Peyer's patch (tissue), 4 donors: ENCODE results near the gene MAML2. TPM values are rescaled to one million over a fixed set of nuclear protein-coding genes. Genes with fewer than 3 reads are reported as not detected.

Experiments
- DNase-seq, 3 donors: peaks; one replicate each; pipeline ENCODE4 v3.0.0-alpha.2; 2017 to 2019
- H3K27ac ChIP-seq, 4 donors: fragments of 200-600 bp; sonication (generic); one replicate each; pipeline ENCODE4 v1.5.1; 2016 to 2019
- H3K27me3 ChIP-seq, 2 donors: fragments of 200-600 bp; sonication (generic); one replicate each; pipeline ENCODE4 v1.5.1; 2019
- H3K36me3 ChIP-seq, 3 donors: fragments of 200-600 bp; sonication (generic); one replicate each; pipeline ENCODE4 v1.5.1; 2016 to 2019
- H3K4me1 ChIP-seq, 4 donors: fragments of 200-600 bp; sonication (generic); one replicate each; pipeline ENCODE4 v1.5.1; 2016 to 2019
- H3K4me3 ChIP-seq, 4 donors: fragments of 200-600 bp; sonication (generic); 1 replicate in 3 of 4; 2 replicates in 1 of 4; pipeline ENCODE4 v1.5.1; 2016 to 2019; ENCODE audit warnings: mild to moderate bottlenecking in 1 of 4
- H3K9me3 ChIP-seq, 4 donors: fragments of 200-600 bp; sonication (generic); one replicate each; pipeline ENCODE4 v1.5.1; 2016 to 2019; ENCODE audit warnings: mild to moderate bottlenecking in 1 of 4
- CTCF ChIP-seq, 6 experiments: fragments of 450-650 bp in 4 of 6; fragments of 200-600 bp in 2 of 6; sonication (generic) in 1 of 6; IDR thresholded peaks; one replicate each; pipeline ENCODE4 v1.5.1; 2017 to 2019; ENCODE audit warnings: antibody characterized with exemption in 6 of 6, mild to moderate bottlenecking in 3 of 6, moderate library complexity in 1 of 6
- POLR2A ChIP-seq, 2 donors: fragments of 450-650 bp; IDR thresholded peaks; one replicate each; pipeline ENCODE4 v1.5.1; 2017; ENCODE audit warnings: antibody characterized with exemption in 2 of 2, mild to moderate bottlenecking in 2 of 2, moderate library complexity in 2 of 2
- total RNA-seq, 4 donors: library from RNA; depleted of rRNA; stranded (reverse); fragments of >200 nt; gene quantifications; one replicate each; pipeline ENCODE4 v1.1.0, GENCODE V29; 2016

The MAML2 gene
- total RNA-seq, 4 donors from 2014 or later, result 8.4 to 60.2 (median 22.7) TPM

GRCh38 chr11:96015906-96016565 is 327.0 kb downstream of the MAML2 start:
- TF ChIP-seq CTCF (IDR thresholded peaks at IDR 0.05) (no peak), POLR2A (IDR thresholded peaks at IDR 0.05) (no peak)

GRCh38 chr11:96014217-96014616 is 328.8 kb downstream of the MAML2 start:
- DNase-seq, result peak in 1 of 3 donors; percentile 22
- H3K27me3 ChIP-seq, result no peaks in the 10 kb centered on the region
- no peaks in the 10 kb centered on the region for H3K9me3 ChIP-seq
- no peak for TF ChIP-seq CTCF (IDR thresholded peaks at IDR 0.05)
- no peak for TF ChIP-seq POLR2A (IDR thresholded peaks at IDR 0.05)
- no peak overlapping the region for H3K4me3 ChIP-seq
- no peaks in the 10 kb centered on the region for H3K36me3 ChIP-seq
- H3K27ac ChIP-seq, result peak overlapping the region in 2 of 4 donors; percentile 40 to 70
- H3K4me1 ChIP-seq, result peaks cover 3 to 28% (median 11%) of the 10 kb centered on the region in 4 donors

More at GRCh38 chr11:96015906-96016565, 327.0 kb downstream of the MAML2 start:
- H3K27ac ChIP-seq, result no peak overlapping the region
- peaks cover 3 to 26% (median 11%) of the 10 kb centered on the region in 4 donors for H3K4me1 ChIP-seq
- DNase-seq, result no peak
- H3K36me3 ChIP-seq, result no peaks in the 10 kb centered on the region
- H3K9me3 ChIP-seq, result no peaks in the 10 kb centered on the region
- no peaks in the 10 kb centered on the region for H3K27me3 ChIP-seq
- H3K4me3 ChIP-seq, result no peak overlapping the region

GRCh38 chr11:96013461-96014213 is 329.4 kb downstream of the MAML2 start:
- DNase-seq, result no peak
- Histone ChIP-seq H3K27ac (peak overlapping the region in 3 of 4 donors; percentile 28 to 70 (median 40)), H3K4me1 (peaks cover 3 to 28% (median 11%) of the 10 kb centered on the region in 4 donors)

GRCh38 chr11:96012086-96012824 is 330.7 kb downstream of the MAML2 start:
- peak; percentile 10 to 83 (median 58) for TF ChIP-seq CTCF (IDR thresholded peaks at IDR 0.05)
- no peak for TF ChIP-seq POLR2A (IDR thresholded peaks at IDR 0.05)
- no peaks in the 10 kb centered on the region for H3K27me3 ChIP-seq
- peak overlapping the region; percentile 18 to 70 (median 46) for H3K27ac ChIP-seq
- no peaks in the 10 kb centered on the region for H3K36me3 ChIP-seq
- H3K4me1 ChIP-seq, result peaks cover 3 to 28% (median 11%) of the 10 kb centered on the region in 4 donors
- no peak overlapping the region for H3K4me3 ChIP-seq
- no peaks in the 10 kb centered on the region for H3K9me3 ChIP-seq
- peak in 2 of 3 donors; percentile 57 to 79 for DNase-seq

More at GRCh38 chr11:96013461-96014213, 329.4 kb downstream of the MAML2 start:
- Histone ChIP-seq H3K27me3 (no peaks in the 10 kb centered on the region), H3K9me3 (no peaks in the 10 kb centered on the region), H3K4me3 (no peak overlapping the region), H3K36me3 (no peaks in the 10 kb centered on the region)
- TF ChIP-seq POLR2A (IDR thresholded peaks at IDR 0.05) (no peak), CTCF (IDR thresholded peaks at IDR 0.05) (no peak)

- Histone ChIP-seq H3K4me1 (peaks cover 3 to 28% (median 11%) of the 10 kb centered on the region in 4 donors), H3K27ac (no peak overlapping the region), H3K36me3 (no peaks in the 10 kb centered on the region), H3K27me3 (no peaks in the 10 kb centered on the region), H3K9me3 (no peaks in the 10 kb centered on the region), H3K4me3 (no peak overlapping the region)
- DNase-seq, result no peak
- TF ChIP-seq CTCF (IDR thresholded peaks at IDR 0.05), result no peak
Observed at GRCh38 chr11:96010683-96011082, 332.3 kb downstream of the MAML2 start.
